Smooth muscle cell (in vitro differentiated cells): ENCODE results near the gene CAMTA1. TPM values are rescaled to one million over a fixed set of nuclear protein-coding genes. Genes with fewer than 3 reads are reported as not detected.

Experiments
- DNase-seq: peaks from one replicate; lab custom pipeline; 2025; ENCODE audit not compliant: unreplicated experiment; lab: John Stamatoyannopoulos, UW
- H2AFZ ChIP-seq: fragments of 200-600 bp; sonication (generic); 2 replicates; pipeline ENCODE4 v1.6.0; 2016; ENCODE audit warnings: antibody characterized with exemption, low read depth, mild to moderate bottlenecking
- H3F3A ChIP-seq: fragments of 200-600 bp; sonication (generic); 2 replicates; pipeline ENCODE4 v1.6.0; 2017; ENCODE audit warnings: antibody characterized with exemption, low read depth
- H3K27ac ChIP-seq: fragments of 200-600 bp; sonication (generic); 2 replicates; pipeline ENCODE4 v1.5.1; 2016; ENCODE audit warnings: low read depth, mild to moderate bottlenecking
- H3K27me3 ChIP-seq: fragments of 200-600 bp; sonication (generic); 2 replicates; pipeline ENCODE4 v1.6.1; 2016; ENCODE audit warnings: low read depth, mild to moderate bottlenecking
- H3K36me3 ChIP-seq: fragments of 200-600 bp; sonication (generic); 2 replicates; pipeline ENCODE4 v1.5.1; 2016; ENCODE audit warnings: low read depth
- H3K4me1 ChIP-seq: fragments of 200-600 bp; sonication (generic); 2 replicates; pipeline ENCODE4 v1.5.1; 2016; ENCODE audit warnings: low read depth
- H3K4me2 ChIP-seq: fragments of 200-600 bp; sonication (generic); 2 replicates; pipeline ENCODE4 v1.6.0; 2016; ENCODE audit warnings: mild to moderate bottlenecking
- H3K4me3 ChIP-seq: fragments of 200-600 bp; sonication (generic); 2 replicates; pipeline ENCODE4 v1.5.1; 2016; ENCODE audit warnings: mild to moderate bottlenecking
- H3K79me2 ChIP-seq: fragments of 200-600 bp; sonication (generic); 2 replicates; pipeline ENCODE4 v1.6.0; 2016; ENCODE audit warnings: low read depth, mild to moderate bottlenecking
- H3K9ac ChIP-seq: fragments of 200-600 bp; sonication (generic); 2 replicates; pipeline ENCODE4 v1.6.0; 2016; ENCODE audit warnings: low read depth
- H3K9me3 ChIP-seq: fragments of 200-600 bp; sonication (generic); replicated peaks from 2 replicates; pipeline ENCODE4 v1.5.1; 2016; ENCODE audit warnings: low read depth
- H4K20me1 ChIP-seq: fragments of 200-600 bp; sonication (generic); 2 replicates; pipeline ENCODE4 v1.6.0; 2016; ENCODE audit warnings: low read depth
- WGBS: methylation state at CpG from one replicate; pipeline ENCODE4 v1.1.7; 2016; ENCODE audit warnings: low lambda C conversion rate; 5-methylcytosine and 5-hydroxymethylcytosine counted together
- polyA plus RNA-seq: library from polyadenylated mRNA; unstranded; fragments of >200 nt; fragmentation: Nextera tagmentation; extraction: Ambion mirVana; gene quantifications from 2 replicates; pipeline ENCODE4 v1.2.1, GENCODE V29; 2016
- total RNA-seq: library from RNA; depleted of rRNA; stranded (reverse); fragments of >200 nt; gene quantifications from 2 replicates; pipeline ENCODE4 v1.2.3, GENCODE V29; 2014
- TF ChIP-seq, protein P1 (sequence below): fragments of 200-600 bp; sonication (generic); IDR thresholded peaks from 2 replicates; pipeline ENCODE4 v1.5.1; 2017; ENCODE audit warnings: borderline replicate concordance, mild to moderate bottlenecking, antibody characterized with exemption; ENCODE audit not compliant: insufficient read depth, poor library complexity, severe bottlenecking

CAMTA1 gene
- total and polyA plus RNA-seq, 2 experiments from 2014 or later, result 139 to 145 TPM

DNA sequence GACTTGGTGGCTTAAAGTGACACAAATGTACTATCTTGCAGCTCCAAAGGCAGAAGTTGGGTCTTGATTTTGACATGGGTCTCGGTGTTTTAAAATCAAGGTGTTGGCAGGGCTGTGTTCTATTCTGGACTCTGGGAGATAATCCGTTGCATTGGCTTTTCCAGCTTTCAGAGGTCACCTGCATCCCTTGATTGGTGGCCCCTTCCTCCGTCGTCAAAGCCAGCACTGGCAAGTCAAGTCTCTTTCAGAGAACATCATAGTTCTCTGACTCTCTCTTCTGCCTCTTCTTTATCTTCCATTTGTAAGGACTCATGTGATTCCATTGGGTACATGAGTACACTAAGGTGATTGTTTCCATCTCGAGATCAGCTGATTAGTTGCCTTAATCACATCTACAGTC lies 172.1 kb downstream of the CAMTA1 start:
- H4K20me1 ChIP-seq, result no peaks in the 10 kb centered on the region
- no peak overlapping the region for H3K4me2 ChIP-seq
- no peak overlapping the region for H2AFZ ChIP-seq
- H3F3A ChIP-seq, result peaks cover 6% of the 10 kb centered on the region
- no peak overlapping the region for H3K27ac ChIP-seq
- no peak for DNase-seq
- peaks cover 5% of the 10 kb centered on the region for H3K4me1 ChIP-seq
- TF ChIP-seq, protein P1, sequence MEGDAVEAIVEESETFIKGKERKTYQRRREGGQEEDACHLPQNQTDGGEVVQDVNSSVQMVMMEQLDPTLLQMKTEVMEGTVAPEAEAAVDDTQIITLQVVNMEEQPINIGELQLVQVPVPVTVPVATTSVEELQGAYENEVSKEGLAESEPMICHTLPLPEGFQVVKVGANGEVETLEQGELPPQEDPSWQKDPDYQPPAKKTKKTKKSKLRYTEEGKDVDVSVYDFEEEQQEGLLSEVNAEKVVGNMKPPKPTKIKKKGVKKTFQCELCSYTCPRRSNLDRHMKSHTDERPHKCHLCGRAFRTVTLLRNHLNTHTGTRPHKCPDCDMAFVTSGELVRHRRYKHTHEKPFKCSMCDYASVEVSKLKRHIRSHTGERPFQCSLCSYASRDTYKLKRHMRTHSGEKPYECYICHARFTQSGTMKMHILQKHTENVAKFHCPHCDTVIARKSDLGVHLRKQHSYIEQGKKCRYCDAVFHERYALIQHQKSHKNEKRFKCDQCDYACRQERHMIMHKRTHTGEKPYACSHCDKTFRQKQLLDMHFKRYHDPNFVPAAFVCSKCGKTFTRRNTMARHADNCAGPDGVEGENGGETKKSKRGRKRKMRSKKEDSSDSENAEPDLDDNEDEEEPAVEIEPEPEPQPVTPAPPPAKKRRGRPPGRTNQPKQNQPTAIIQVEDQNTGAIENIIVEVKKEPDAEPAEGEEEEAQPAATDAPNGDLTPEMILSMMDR, result no peak
- no peaks in the 10 kb centered on the region for H3K79me2 ChIP-seq
- 94% methylated on average over 5 of the region's 5 CpGs for WGBS
- H3K4me3 ChIP-seq, result no peak overlapping the region
- no peaks in the 10 kb centered on the region for H3K36me3 ChIP-seq
- H3K27me3 ChIP-seq, result no peaks in the 10 kb centered on the region
- H3K9ac ChIP-seq, result no peak overlapping the region
- H3K9me3 ChIP-seq, result no peaks in the 10 kb centered on the region

DNA sequence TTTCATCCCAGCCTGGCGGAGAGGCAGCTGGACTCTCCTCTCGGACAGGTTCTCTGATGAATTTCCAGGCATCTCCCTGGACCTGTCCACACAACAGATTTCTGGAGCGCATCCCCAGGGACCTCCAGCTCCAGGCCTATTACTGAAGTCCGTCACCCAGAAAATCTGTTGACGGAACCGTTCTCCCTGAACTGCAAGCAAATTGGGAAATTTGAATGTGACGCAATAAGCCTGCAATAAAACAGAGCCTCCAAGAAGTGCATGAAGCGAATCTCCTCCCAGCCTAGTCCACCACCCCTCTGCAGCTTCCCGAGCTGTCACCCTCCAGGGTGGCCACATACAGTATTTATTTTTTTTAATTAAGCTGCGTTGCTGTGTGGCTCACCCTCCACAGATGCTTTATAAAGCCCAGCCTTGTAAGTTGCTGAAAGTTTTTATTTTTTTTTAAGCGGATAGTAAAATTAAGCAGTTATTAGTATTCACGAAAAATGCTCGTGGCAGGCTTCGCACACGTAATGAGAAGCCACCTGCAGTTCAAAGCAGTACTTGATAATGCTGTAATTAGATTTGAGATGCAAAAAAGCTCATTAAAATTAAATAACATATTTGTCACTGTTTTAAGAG lies 173.3 kb downstream of the CAMTA1 start:
- TF ChIP-seq, protein P1, result no peak
- DNase-seq, result no peak
- H3F3A ChIP-seq, result peaks cover 6% of the 10 kb centered on the region
- no peaks in the 10 kb centered on the region for H3K27me3 ChIP-seq
- H3K36me3 ChIP-seq, result no peaks in the 10 kb centered on the region
- H3K4me1 ChIP-seq, result peaks cover 9% of the 10 kb centered on the region
- 79% methylated on average over 15 of the region's 15 CpGs for WGBS
- H3K9ac ChIP-seq, result no peak overlapping the region
- no peak overlapping the region for H3K4me2 ChIP-seq
- H3K27ac ChIP-seq, result no peak overlapping the region
- H3K9me3 ChIP-seq, result no peaks in the 10 kb centered on the region
- H3K79me2 ChIP-seq, result no peaks in the 10 kb centered on the region
- no peak overlapping the region for H2AFZ ChIP-seq
- no peaks in the 10 kb centered on the region for H4K20me1 ChIP-seq
- no peak overlapping the region for H3K4me3 ChIP-seq

DNA sequence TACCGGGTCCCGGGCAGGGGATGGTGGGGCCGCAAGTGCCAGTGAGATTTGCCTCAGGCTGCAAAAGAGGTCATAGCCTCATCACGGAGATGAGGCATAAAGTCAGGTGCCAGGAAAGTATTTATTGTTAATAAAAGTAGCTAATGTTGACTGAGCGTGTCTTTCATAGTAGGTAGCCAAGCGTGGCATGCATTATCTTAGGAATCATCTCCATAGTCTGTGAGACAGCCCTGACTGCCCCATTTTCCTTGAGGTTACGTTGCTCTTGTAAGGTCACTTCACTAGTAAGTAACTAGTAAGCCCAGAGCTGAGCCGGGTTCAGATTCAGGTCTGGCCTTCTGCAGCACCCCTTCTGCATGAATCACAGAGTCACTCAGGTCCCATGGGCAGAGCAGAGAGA lies 174.2 kb downstream of the CAMTA1 start:
- H3K79me2 ChIP-seq, result no peaks in the 10 kb centered on the region
- no peaks in the 10 kb centered on the region for H3K36me3 ChIP-seq
- no peaks in the 10 kb centered on the region for H3K27me3 ChIP-seq
- H3F3A ChIP-seq, result peaks cover 6% of the 10 kb centered on the region
- no peak overlapping the region for H3K4me3 ChIP-seq
- peaks cover 14% of the 10 kb centered on the region for H3K4me1 ChIP-seq
- no peak overlapping the region for H3K4me2 ChIP-seq
- no peak overlapping the region for H3K27ac ChIP-seq
- H3K9ac ChIP-seq, result no peak overlapping the region
- H4K20me1 ChIP-seq, result no peaks in the 10 kb centered on the region
- H3K9me3 ChIP-seq, result no peaks in the 10 kb centered on the region
- TF ChIP-seq, protein P1, result no peak
- WGBS, result 92% methylated on average over 8 of the region's 8 CpGs
- no peak overlapping the region for H2AFZ ChIP-seq
- DNase-seq, result no peak

DNA sequence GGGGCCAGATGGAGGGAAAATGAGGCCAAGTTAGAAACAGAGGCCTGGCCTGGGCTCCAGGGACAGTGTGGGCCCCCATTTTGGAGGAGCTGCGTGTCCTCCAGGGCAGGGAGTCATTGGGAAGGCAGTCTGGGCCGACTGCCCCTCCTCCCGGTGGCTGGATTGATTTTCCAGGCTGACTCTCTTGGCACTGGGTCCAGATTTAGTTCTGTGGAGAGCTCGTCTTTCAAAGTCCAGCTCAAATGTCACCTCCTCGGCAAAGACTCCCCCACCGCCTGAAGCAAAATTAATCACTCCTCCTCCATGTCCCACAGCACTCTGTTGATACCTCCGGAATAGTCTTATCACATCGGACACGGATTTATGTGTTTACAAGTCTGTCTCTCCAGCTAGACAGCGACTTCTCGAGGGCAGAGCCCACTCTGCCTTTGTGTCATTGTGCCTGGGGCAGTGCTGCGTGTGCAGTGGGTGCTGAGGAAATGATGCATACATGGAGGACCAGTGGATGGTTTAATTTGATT lies 175.1 kb downstream of the CAMTA1 start:
- Histone ChIP-seq H4K20me1 (no peaks in the 10 kb centered on the region), H3K4me1 (peaks cover 14% of the 10 kb centered on the region), H3K4me3 (no peak overlapping the region), H3K27me3 (no peaks in the 10 kb centered on the region), H3K4me2 (no peak overlapping the region), H3K9ac (no peak overlapping the region), H3K9me3 (no peaks in the 10 kb centered on the region), H3K79me2 (no peaks in the 10 kb centered on the region), H3K27ac (no peak overlapping the region), H3K36me3 (no peaks in the 10 kb centered on the region), H2AFZ (no peak overlapping the region), H3F3A (peaks cover 6% of the 10 kb centered on the region)
- TF ChIP-seq, protein P1, result no peak
- DNase-seq, result no peak
- 37% methylated on average over 12 of the region's 12 CpGs for WGBS
